ENCODE measurements around the gene MAP4K4. TPM values are rescaled to one million over a fixed set of nuclear protein-coding genes. Genes with fewer than 3 reads are reported as not detected.

Gene MAP4K4
- total and polyA plus RNA-seq, 2 of the 13 experiments (the other 11 are each of a cell fraction or from before 2014, with no cell fraction given): 105 to 264 TPM

DNA sequence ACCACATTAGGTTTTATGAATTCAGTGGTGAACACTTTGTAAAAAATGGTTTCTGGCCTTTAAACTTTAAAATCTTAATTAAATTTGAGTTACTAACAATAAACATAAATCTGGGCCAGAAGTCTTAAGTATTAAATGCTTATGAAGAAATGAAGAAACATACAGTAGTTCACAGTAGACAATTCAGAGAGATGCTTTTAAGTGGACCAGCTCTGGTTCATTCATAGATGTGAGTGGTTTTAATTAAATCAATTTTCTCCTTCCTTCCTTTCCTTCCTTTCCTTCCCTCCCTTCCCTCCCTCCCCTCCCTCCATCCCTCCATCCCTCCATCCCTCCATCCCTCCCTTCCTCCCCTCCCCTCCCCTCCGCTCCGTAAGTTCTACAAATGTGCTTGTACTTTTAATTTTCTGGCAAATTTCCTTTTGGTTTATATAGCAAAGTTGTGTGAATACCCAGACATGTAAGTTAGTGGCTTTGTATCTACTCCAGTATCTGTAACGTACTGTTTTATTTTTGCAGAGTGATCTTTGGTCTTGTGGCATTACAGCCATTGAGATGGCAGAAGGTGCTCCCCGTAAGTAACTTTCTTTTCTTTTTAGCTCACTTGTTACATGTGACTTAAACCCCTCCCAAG, 136.5 kb downstream of the MAP4K4 start:
- H3K9me3 ChIP-seq (ENCODE audit: low read length): no peaks in the 10 kb centered on the region
- H3K27ac ChIP-seq (ENCODE audit: extremely low read length, insufficient read depth, low read length): no peak overlapping the region
- ChIA-PET POLR2A (no interaction called here), CTCF (ENCODE audit: low intra/inter-chr PET ratio, low total read pairs) (no interaction called here)
- FAIRE-seq (no peak), ATAC-seq (no peak), DNase-seq (ENCODE audit: low spot score) (no peak)
- H3K4me1 ChIP-seq (ENCODE audit: insufficient read depth, low read length): peaks cover 24% of the 10 kb centered on the region
- H3K27me3 ChIP-seq (ENCODE audit: control insufficient read depth in 1 of 2, insufficient read depth in 2 of 2, low read length in 2 of 2): no peaks in the 10 kb centered on the region
- WGBS (ENCODE audit: low lambda C conversion rate): 95% methylated on average over 4 of the region's 4 CpGs
- BruUV-seq (replicated peaks): no TSS peak
- peak; percentile 97; the same call in 1 of the 2 replicates for TF ChIP-seq PCBP1 (IDR thresholded peaks at IDR 0.05; ENCODE audit: borderline replicate concordance, low read depth, low read length)
- peak; percentile 100 for TF ChIP-seq HNRNPK (IDR thresholded peaks at IDR 0.05; ENCODE audit: low read depth, low read length, poor library complexity, severe bottlenecking)
- TF ChIP-seq ZNF17 (CRISPR knock-in tag; IDR thresholded peaks at IDR 0.05): no peak
- no peak overlapping the region for H2AFZ ChIP-seq (ENCODE audit: low read length)
- in situ Hi-C loops (cut with HindIII; ENCODE audit: extremely low pct_ligation_motif_present, low pct_unique_long_range_greater_than_20kb) (no loop called here), intact Hi-C loops (cut with micrococcal nuclease; ENCODE audit: unreplicated experiment) (loop anchor here (5.0 kb wide), 1 partner anchor 317 kb away; no protein-coding TSS in a partner anchor)
- no peak overlapping the region for H3K4me2 ChIP-seq (ENCODE audit: low read depth, low read length)
- peaks cover 13% of the 10 kb centered on the region for H3K79me2 ChIP-seq (ENCODE audit: insufficient read depth, low read length)
- no peak overlapping the region for H3K9ac ChIP-seq (ENCODE audit: insufficient read depth, low read depth, low read length)
- peaks cover 43 to 89% of the 10 kb centered on the region in 2 experiments for H3K36me3 ChIP-seq (replicated peaks in 1 of 2; ENCODE audit: control insufficient read depth in 1 of 2, insufficient read depth in 2 of 2, low read length in 2 of 2)
- peaks cover 8% of the 10 kb centered on the region; the same call in 1 of the 2 replicates for H4K20me1 ChIP-seq (ENCODE audit: insufficient read depth, low read length)
- no peak overlapping the region for H3K4me3 ChIP-seq (replicated peaks in 1 of 3; ENCODE audit: insufficient read depth in 1 of 3, low read depth in 2 of 3, low read length in 3 of 3)

DNA sequence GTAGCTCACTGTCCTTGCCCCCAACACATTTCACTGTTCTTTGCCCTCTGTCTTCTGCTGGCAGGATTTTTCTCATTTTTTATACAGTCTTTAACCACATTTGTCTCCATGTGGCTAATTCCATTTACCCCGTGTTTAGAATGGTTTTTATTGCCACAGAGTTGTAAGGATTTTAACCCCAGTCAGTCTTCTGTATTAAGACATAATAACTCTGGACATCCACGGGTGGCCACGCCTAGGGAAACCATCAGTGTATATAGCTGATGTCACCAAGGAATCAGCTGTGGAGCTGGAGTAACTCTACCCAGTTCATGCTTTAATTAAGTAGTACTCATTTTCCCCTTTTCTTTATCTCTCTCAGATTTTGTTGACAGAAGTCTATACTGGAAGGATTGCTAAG, 139.8 kb downstream of the MAP4K4 start:
- DNase-seq (ENCODE audit: low spot score) (no peak), ATAC-seq (no peak), FAIRE-seq (no peak)
- 94% methylated on average over 3 of the region's 3 CpGs for WGBS (ENCODE audit: low lambda C conversion rate)
- peaks cover 15% of the 10 kb centered on the region for H3K4me1 ChIP-seq (ENCODE audit: insufficient read depth, low read length)
- no peak overlapping the region for H3K4me2 ChIP-seq (ENCODE audit: low read depth, low read length)
- peaks cover 5% of the 10 kb centered on the region for H3K79me2 ChIP-seq (ENCODE audit: insufficient read depth, low read length)
- peaks cover 38 to 93% of the 10 kb centered on the region in 2 experiments for H3K36me3 ChIP-seq (replicated peaks in 1 of 2; ENCODE audit: control insufficient read depth in 1 of 2, insufficient read depth in 2 of 2, low read length in 2 of 2)
- POLR2A ChIA-PET: no interaction called here
- no peak overlapping the region for H2AFZ ChIP-seq (ENCODE audit: low read length)
- H3K9ac ChIP-seq (ENCODE audit: insufficient read depth, low read depth, low read length): no peak overlapping the region
- in situ Hi-C loops (cut with HindIII; ENCODE audit: extremely low pct_ligation_motif_present, low pct_unique_long_range_greater_than_20kb) (no loop called here), intact Hi-C loops (cut with micrococcal nuclease; ENCODE audit: unreplicated experiment) (no loop called here)
- no peak overlapping the region for H3K4me3 ChIP-seq (replicated peaks in 1 of 3; ENCODE audit: insufficient read depth in 1 of 3, low read depth in 2 of 3, low read length in 3 of 3)
- H3K9me3 ChIP-seq (ENCODE audit: low read length): no peaks in the 10 kb centered on the region
- H4K20me1 ChIP-seq (ENCODE audit: insufficient read depth, low read length): no peaks in the 10 kb centered on the region
- H3K27ac ChIP-seq (ENCODE audit: extremely low read length, insufficient read depth, low read length): no peak overlapping the region
- TF ChIP-seq RARA (CRISPR knock-in tag; IDR thresholded peaks at IDR 0.05) (no peak), NR3C1 (CRISPR knock-in tag; IDR thresholded peaks at IDR 0.05) (no peak), JUNB (CRISPR knock-in tag; IDR thresholded peaks at IDR 0.05; ENCODE audit: borderline replicate concordance) (0 out of 2 replicates have a peak, but pooled peaks have one; percentile 39), NR0B2 (CRISPR knock-in tag; IDR thresholded peaks at IDR 0.05) (no peak)
- CTCF ChIA-PET (ENCODE audit: low intra/inter-chr PET ratio, low total read pairs): no interaction called here
- H3K27me3 ChIP-seq (ENCODE audit: control insufficient read depth in 1 of 2, insufficient read depth in 2 of 2, low read length in 2 of 2): no peaks in the 10 kb centered on the region
- BruUV-seq (replicated peaks): no TSS peak
